Natural killer cell treated with Interleukin-12 subunit alpha and Interleukin-12 subunit beta and Interleukin-15 and Interleukin-18, amount 100 ng/mL, for 72 hours (primary cell): ENCODE data around the gene TMEM223. TPM values are rescaled to one million over a fixed set of nuclear protein-coding genes. Genes with fewer than 3 reads are reported as not detected.
A peak's percentile ranks its signal among the peaks of the same experiment; 100 is the strongest.

Experiments used
- ATAC-seq, 2 donors: fragments of 150-1000 bp; cut with Tn5 transposase in 1 of 2; sonication (Bioruptor Pico), chemical (Tn5 transposase) in 1 of 2; 2 replicates each; pipeline ENCODE4 v1.10.0; 2021
- DNase-seq: peaks from one replicate; pipeline ENCODE4 v3.0.0; 2022; ENCODE audit warnings: low spot score
- H3K27ac Mint-ChIP-seq, 2 donors: 1 replicate in 1 of 2; 2 replicates in 1 of 2; pipeline ENCODE4 v1.8.0; 2022; ENCODE audit warnings: mixed read lengths in 2 of 2, mild to moderate bottlenecking in 1 of 2, moderate library complexity in 1 of 2
- H3K27me3 Mint-ChIP-seq, 2 donors: 1 replicate in 1 of 2; 2 replicates in 1 of 2; pipeline ENCODE4 v1.8.0; 2022; ENCODE audit warnings: mixed read lengths in 2 of 2
- H3K36me3 Mint-ChIP-seq: one replicate; pipeline ENCODE4 v1.8.0; 2022; ENCODE audit warnings: mixed read lengths
- H3K4me1 Mint-ChIP-seq, 2 donors: 1 replicate in 1 of 2; 2 replicates in 1 of 2; pipeline ENCODE4 v1.8.0; 2022; ENCODE audit warnings: low read depth in 2 of 2, mixed read lengths in 2 of 2, mild to moderate bottlenecking in 1 of 2
- H3K4me3 Mint-ChIP-seq: one replicate; pipeline ENCODE4 v1.8.0; 2022; ENCODE audit warnings: mixed read lengths
- H3K9me3 Mint-ChIP-seq: 2 replicates; pipeline ENCODE4 v1.8.0; 2022; ENCODE audit warnings: mixed read lengths
- total RNA-seq, 2 donors: library from RNA; stranded (reverse); gene quantifications; one replicate each; pipeline ENCODE4 v1.2.3, GENCODE V29; 2022

Gene TMEM223
- total RNA-seq, 2 donors from 2014 or later, result 13.0 to 20.1 TPM

- peak overlapping the region in 1 of 2 donors; percentile 7 for H3K27ac Mint-ChIP-seq
- H3K36me3 Mint-ChIP-seq, result no peaks in the 10 kb centered on the region
- H3K9me3 Mint-ChIP-seq, result no peaks in the 10 kb centered on the region
- no peak overlapping the region for H3K4me3 Mint-ChIP-seq
- DNase-seq (no peak), ATAC-seq (no peak)
- no peaks in the 10 kb centered on the region for H3K27me3 Mint-ChIP-seq
- H3K4me1 Mint-ChIP-seq, result peaks cover 1 to 5% of the 10 kb centered on the region in 2 donors
Measured at GRCh38 chr11:62811659-62812058, 19.9 kb upstream of the TMEM223 start.

GRCh38 chr11:62810748-62811147 is 18.9 kb upstream of the TMEM223 start:
- H3K9me3 Mint-ChIP-seq, result no peaks in the 10 kb centered on the region
- peaks cover 7 to 13% of the 10 kb centered on the region in 2 donors for H3K4me1 Mint-ChIP-seq
- DNase-seq, result no peak
- H3K36me3 Mint-ChIP-seq, result no peaks in the 10 kb centered on the region
- ATAC-seq, result no peak
- no peaks in the 10 kb centered on the region for H3K27me3 Mint-ChIP-seq
- peak overlapping the region in 1 of 2 donors; percentile 7 for H3K27ac Mint-ChIP-seq
- no peak overlapping the region for H3K4me3 Mint-ChIP-seq

- ATAC-seq (no peak), DNase-seq (no peak)
- peak overlapping the region; percentile 95 for H3K4me3 Mint-ChIP-seq
- H3K4me1 Mint-ChIP-seq, result peaks cover 35 to 36% of the 10 kb centered on the region in 2 donors
- peak overlapping the region; percentile 94 to 97 for H3K27ac Mint-ChIP-seq
- H3K9me3 Mint-ChIP-seq, result no peaks in the 10 kb centered on the region
- peaks cover 12% of the 10 kb centered on the region for H3K36me3 Mint-ChIP-seq
- H3K27me3 Mint-ChIP-seq, result no peaks in the 10 kb centered on the region
Measured at GRCh38 chr11:62806611-62807121, 14.9 kb upstream of the TMEM223 start.

- ATAC-seq, result no peak
- H3K9me3 Mint-ChIP-seq, result no peaks in the 10 kb centered on the region
- H3K36me3 Mint-ChIP-seq, result peaks cover 19% of the 10 kb centered on the region
- peaks cover 42% of the 10 kb centered on the region in 2 donors for H3K4me1 Mint-ChIP-seq
- H3K4me3 Mint-ChIP-seq, result peak overlapping the region; percentile 95
- no peak for DNase-seq
- peak overlapping the region; percentile 94 to 97 for H3K27ac Mint-ChIP-seq
- H3K27me3 Mint-ChIP-seq, result no peaks in the 10 kb centered on the region
Measured at GRCh38 chr11:62805961-62806441, 14.2 kb upstream of the TMEM223 start.

GRCh38 chr11:62805076-62805892 is 13.5 kb upstream of the TMEM223 start, which contains the start of gene NXF1:
Gene NXF1 (minus strand): TSS chr11:62805440. CDS start chr11:62805356, 84 bp downstream.
- Mint-ChIP-seq H3K27ac (peak within 1 kb of the TSS; percentile 94 to 97), H3K27me3 (no peaks in the 10 kb centered on the region), H3K36me3 (peaks cover 21% of the 10 kb centered on the region), H3K4me1 (peaks cover 42 to 45% of the 10 kb centered on the region in 2 donors), H3K9me3 (no peaks in the 10 kb centered on the region), H3K4me3 (peak within 1 kb of the TSS; percentile 95)
- DNase-seq (peak; percentile 96), ATAC-seq (peak; percentile 92)

- H3K27me3 Mint-ChIP-seq, result no peaks in the 10 kb centered on the region
- peaks cover 42 to 45% of the 10 kb centered on the region in 2 donors for H3K4me1 Mint-ChIP-seq
- H3K36me3 Mint-ChIP-seq, result peaks cover 25% of the 10 kb centered on the region
- H3K9me3 Mint-ChIP-seq, result no peaks in the 10 kb centered on the region
- ATAC-seq (no peak), DNase-seq (no peak)
- H3K4me3 Mint-ChIP-seq, result peak overlapping the region; percentile 95
- H3K27ac Mint-ChIP-seq, result peak overlapping the region; percentile 94 to 97
Measured at GRCh38 chr11:62804310-62805075, 12.7 kb upstream of the TMEM223 start.

GRCh38 chr11:62801071-62801470 is 9.3 kb upstream of the TMEM223 start:
- no peaks in the 10 kb centered on the region for H3K9me3 Mint-ChIP-seq
- H3K27me3 Mint-ChIP-seq, result no peaks in the 10 kb centered on the region
- DNase-seq (no peak), ATAC-seq (no peak)
- peaks cover 27% of the 10 kb centered on the region for H3K36me3 Mint-ChIP-seq
- H3K27ac Mint-ChIP-seq, result peak overlapping the region in 1 of 2 donors; percentile 73
- no peak overlapping the region for H3K4me3 Mint-ChIP-seq
- peaks cover 31 to 42% of the 10 kb centered on the region in 2 donors for H3K4me1 Mint-ChIP-seq

- Mint-ChIP-seq H3K27ac (peak overlapping the region in 1 of 2 donors; percentile 48), H3K9me3 (no peaks in the 10 kb centered on the region), H3K4me1 (peaks cover 20 to 34% of the 10 kb centered on the region in 2 donors), H3K4me3 (no peak overlapping the region), H3K27me3 (no peaks in the 10 kb centered on the region), H3K36me3 (peaks cover 37% of the 10 kb centered on the region)
- ATAC-seq (peak; percentile 2 to 34), DNase-seq (no peak)
Measured at GRCh38 chr11:62799486-62799885, 7.7 kb upstream of the TMEM223 start.

- Mint-ChIP-seq H3K27me3 (no peaks in the 10 kb centered on the region), H3K4me3 (no peak overlapping the region)
Measured at GRCh38 chr11:62796281-62796680, 4.5 kb upstream of the TMEM223 start.

GRCh38 chr11:62794201-62794775 is 2.5 kb upstream of the TMEM223 start:
- Mint-ChIP-seq H3K4me1 (peaks cover 21 to 31% of the 10 kb centered on the region in 2 donors), H3K36me3 (peaks cover 31% of the 10 kb centered on the region), H3K27me3 (no peaks in the 10 kb centered on the region), H3K27ac (peak overlapping the region; percentile 3 to 36), H3K9me3 (no peaks in the 10 kb centered on the region), H3K4me3 (no peak overlapping the region)
- ATAC-seq (no peak), DNase-seq (no peak)

More at GRCh38 chr11:62796281-62796680, 4.5 kb upstream of the TMEM223 start:
- Mint-ChIP-seq H3K27ac (peak overlapping the region in 1 of 2 donors; percentile 29), H3K36me3 (peaks cover 30% of the 10 kb centered on the region), H3K9me3 (no peaks in the 10 kb centered on the region), H3K4me1 (peaks cover 8 to 22% of the 10 kb centered on the region in 2 donors)
- no peak for DNase-seq
- ATAC-seq, result no peak

- ATAC-seq, result no peak
- Mint-ChIP-seq H3K36me3 (peaks cover 32% of the 10 kb centered on the region), H3K27ac (peak overlapping the region; percentile 82 to 88), H3K9me3 (no peaks in the 10 kb centered on the region), H3K27me3 (no peaks in the 10 kb centered on the region), H3K4me3 (peak overlapping the region; percentile 88), H3K4me1 (peaks cover 33 to 34% of the 10 kb centered on the region in 2 donors)
- DNase-seq, result no peak
Measured at GRCh38 chr11:62792202-62792575, 383 bp upstream of the TMEM223 start.

- Mint-ChIP-seq H3K4me1 (peaks cover 34 to 41% of the 10 kb centered on the region in 2 donors), H3K36me3 (peaks cover 18% of the 10 kb centered on the region), H3K4me3 (peak overlapping the region; percentile 90), H3K27me3 (no peaks in the 10 kb centered on the region), H3K9me3 (no peaks in the 10 kb centered on the region), H3K27ac (peak overlapping the region; percentile 82 to 88)
- ATAC-seq (no peak), DNase-seq (peak; percentile 35)
Measured at GRCh38 chr11:62789576-62789975, 2.2 kb downstream of the TMEM223 start.

- Mint-ChIP-seq H3K27me3 (no peaks in the 10 kb centered on the region), H3K9me3 (no peaks in the 10 kb centered on the region), H3K4me1 (peaks cover 31 to 41% of the 10 kb centered on the region in 2 donors), H3K27ac (peak overlapping the region; percentile 82 to 88), H3K4me3 (peak overlapping the region; percentile 90), H3K36me3 (peaks cover 12% of the 10 kb centered on the region)
- ATAC-seq (no peak), DNase-seq (peak; percentile 31)
Measured at GRCh38 chr11:62788991-62789390, 2.8 kb downstream of the TMEM223 start.
